GM23248 (cell line): Measurements from ENCODE around the gene KCTD2. TPM values are rescaled to one million over a fixed set of nuclear protein-coding genes. Genes with fewer than 3 reads are reported as not detected.

Experiments
- DNase-seq: peaks from one replicate; pipeline ENCODE4 v3.0.0-alpha.2; 2015
- H2AFZ ChIP-seq: fragments of 200-600 bp; sonication (generic); 2 replicates; pipeline ENCODE4 v1.6.1; 2016; ENCODE audit warnings: antibody characterized with exemption
- H3F3A ChIP-seq: fragments of 200-600 bp; sonication (generic); 2 replicates; pipeline ENCODE4 v1.6.1; 2016; ENCODE audit warnings: mild to moderate bottlenecking, antibody characterized with exemption, mixed run types; ENCODE audit not compliant: insufficient read depth
- H3K27ac ChIP-seq: fragments of 200-600 bp; sonication (generic); 2 replicates; pipeline ENCODE4 v1.5.1; 2016; ENCODE audit warnings: mild to moderate bottlenecking
- H3K27me3 ChIP-seq: fragments of 200-600 bp; sonication (generic); replicated peaks from 2 replicates; pipeline ENCODE4 v1.6.1; 2016; ENCODE audit warnings: mild to moderate bottlenecking; ENCODE audit not compliant: insufficient read depth
- H3K36me3 ChIP-seq: fragments of 200-600 bp; sonication (generic); 2 replicates; pipeline ENCODE4 v1.6.1; 2016; ENCODE audit warnings: low read depth, mild to moderate bottlenecking
- H3K4me1 ChIP-seq: fragments of 200-600 bp; sonication (generic); 2 replicates; pipeline ENCODE4 v1.6.1; 2016; ENCODE audit warnings: mild to moderate bottlenecking; ENCODE audit not compliant: insufficient read depth
- H3K4me2 ChIP-seq: fragments of 200-600 bp; sonication (generic); one replicate; pipeline ENCODE4 v1.6.1; 2016; ENCODE audit warnings: mild to moderate bottlenecking; ENCODE audit not compliant: unreplicated experiment
- H3K4me3 ChIP-seq: fragments of 200-600 bp; sonication (generic); 2 replicates; pipeline ENCODE4 v1.5.1; 2016; ENCODE audit warnings: mild to moderate bottlenecking
- H3K79me2 ChIP-seq: fragments of 200-600 bp; sonication (generic); 2 replicates; pipeline ENCODE4 v1.6.1; 2016; ENCODE audit warnings: mild to moderate bottlenecking; ENCODE audit not compliant: insufficient read depth
- H3K9ac ChIP-seq: fragments of 200-600 bp; sonication (generic); 2 replicates; pipeline ENCODE4 v1.6.1; 2016; ENCODE audit warnings: mild to moderate bottlenecking
- H3K9me2 ChIP-seq: fragments of 200-600 bp; sonication (generic); 2 replicates; pipeline ENCODE4 v1.6.1; 2016; ENCODE audit warnings: mixed run types, mild to moderate bottlenecking, moderate library complexity; ENCODE audit not compliant: insufficient read depth
- H3K9me3 ChIP-seq: fragments of 200-600 bp; sonication (generic); one replicate; pipeline ENCODE4 v1.6.1; 2017; ENCODE audit warnings: low read depth
- H4K20me1 ChIP-seq: fragments of 200-600 bp; sonication (generic); 2 replicates; pipeline ENCODE4 v1.6.0; 2016; ENCODE audit not compliant: insufficient read depth
- EZH2 ChIP-seq: fragments of 200-600 bp; sonication (generic); IDR thresholded peaks from 2 replicates; pipeline ENCODE4 v1.6.1; 2018; ENCODE audit warnings: antibody characterized with exemption, mild to moderate bottlenecking; ENCODE audit not compliant: insufficient read depth, poor library complexity, severe bottlenecking
- EZH2phosphoT487 ChIP-seq: fragments of 200-600 bp; sonication (generic); IDR thresholded peaks from 2 replicates; pipeline ENCODE4 v1.6.1; 2018; ENCODE audit warnings: antibody characterized with exemption, moderate library complexity, mild to moderate bottlenecking, low read depth; ENCODE audit not compliant: insufficient read depth
- WGBS, 2 experiments: methylation state at CpG; one replicate each; pipeline ENCODE4 v1.1.6; 2015 to 2017; ENCODE audit warnings: low lambda C conversion rate in 2 of 2, low coverage in 1 of 2; ENCODE audit errors: missing lambda C conversion rate in 2 of 2; 5-methylcytosine and 5-hydroxymethylcytosine counted together
- in situ Hi-C: fragments of 300-500 bp; cut with MboI; formaldehyde crosslinking; loops from 2 replicates; pipeline ENCODE4 v1.15.0; 2020
- polyA plus RNA-seq: library from polyadenylated mRNA; unstranded; fragments of >200 nt; fragmentation: Nextera tagmentation; extraction: Ambion mirVana; gene quantifications from 2 replicates; pipeline ENCODE4 v1.2.1, GENCODE V29; 2016
- total RNA-seq: library from RNA; depleted of rRNA; stranded (reverse); fragments of >200 nt; shearing (Covaris generic); gene quantifications from 2 replicates; pipeline ENCODE4 v1.2.3, GENCODE V29; 2014

Gene KCTD2
- total and polyA plus RNA-seq, 2 experiments from 2014 or later: 6.5 to 19.9 TPM

- H3K4me1 ChIP-seq: peaks cover 10% of the 10 kb centered on the region; the same call in 1 of the 2 replicates
- 91 to 92% methylated on average over 5 of the region's 5 CpGs for WGBS, 2 experiments
- H3F3A ChIP-seq: peaks cover 17% of the 10 kb centered on the region
- H3K4me2 ChIP-seq: peak overlapping the region; percentile 98
- peaks cover 50% of the 10 kb centered on the region for H3K79me2 ChIP-seq
- H3K9me2 ChIP-seq: no peaks in the 10 kb centered on the region
- H3K27me3 ChIP-seq: no peaks in the 10 kb centered on the region
- H2AFZ ChIP-seq: peak overlapping the region; percentile 53; the same call in 1 of the 2 replicates
- H3K9ac ChIP-seq: peak overlapping the region; percentile 95
- H3K36me3 ChIP-seq: peaks cover 11% of the 10 kb centered on the region; the same call in 1 of the 2 replicates
- no peak for TF ChIP-seq EZH2phosphoT487
- no peak for TF ChIP-seq EZH2
- in situ Hi-C loops: no loop called here
- H3K4me3 ChIP-seq: peak overlapping the region; percentile 82
- no peak for DNase-seq
- no peaks in the 10 kb centered on the region for H3K9me3 ChIP-seq
- H4K20me1 ChIP-seq: no peaks in the 10 kb centered on the region
- H3K27ac ChIP-seq: peak overlapping the region; percentile 50; the same call in 1 of the 2 replicates
Measured at GRCh38 chr17:75049057-75049456, 2.0 kb downstream of the KCTD2 start.

DNA sequence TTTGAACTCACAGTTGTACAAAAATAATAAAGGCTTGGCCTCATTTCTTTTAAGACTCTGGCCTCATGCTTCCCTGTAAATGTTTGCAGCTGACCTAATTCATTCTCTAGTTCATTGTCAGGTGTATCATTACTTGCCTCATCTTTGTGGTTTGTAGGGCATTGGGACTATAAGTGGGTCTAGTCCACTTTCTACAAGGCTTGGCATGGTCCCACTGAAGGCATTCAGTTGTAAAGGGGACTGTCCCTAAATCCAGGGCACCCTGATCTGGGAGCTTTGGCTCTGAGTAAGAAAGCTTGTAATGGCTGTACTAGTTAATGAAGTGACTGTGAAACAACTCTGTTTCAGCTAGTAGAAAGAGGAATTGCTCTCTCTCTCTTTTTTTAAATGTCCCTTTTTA, 2.7 kb downstream of the KCTD2 start:
- H3K27me3 ChIP-seq: no peaks in the 10 kb centered on the region
- no peak overlapping the region for H3K9ac ChIP-seq
- no peak overlapping the region for H3K4me3 ChIP-seq
- TF ChIP-seq EZH2phosphoT487: no peak
- TF ChIP-seq EZH2: no peak
- no peak overlapping the region for H2AFZ ChIP-seq
- in situ Hi-C loops: no loop called here
- H3K79me2 ChIP-seq: peaks cover 46% of the 10 kb centered on the region
- no peaks in the 10 kb centered on the region for H3K9me2 ChIP-seq
- no peaks in the 10 kb centered on the region for H4K20me1 ChIP-seq
- no peaks in the 10 kb centered on the region for H3K9me3 ChIP-seq
- DNase-seq: no peak
- no peak overlapping the region for H3K4me2 ChIP-seq
- peaks cover 12% of the 10 kb centered on the region; the same call in 1 of the 2 replicates for H3K36me3 ChIP-seq
- no peak overlapping the region for H3K27ac ChIP-seq
- peaks cover 17% of the 10 kb centered on the region for H3F3A ChIP-seq
- H3K4me1 ChIP-seq: peaks cover 10% of the 10 kb centered on the region; the same call in 1 of the 2 replicates

DNA sequence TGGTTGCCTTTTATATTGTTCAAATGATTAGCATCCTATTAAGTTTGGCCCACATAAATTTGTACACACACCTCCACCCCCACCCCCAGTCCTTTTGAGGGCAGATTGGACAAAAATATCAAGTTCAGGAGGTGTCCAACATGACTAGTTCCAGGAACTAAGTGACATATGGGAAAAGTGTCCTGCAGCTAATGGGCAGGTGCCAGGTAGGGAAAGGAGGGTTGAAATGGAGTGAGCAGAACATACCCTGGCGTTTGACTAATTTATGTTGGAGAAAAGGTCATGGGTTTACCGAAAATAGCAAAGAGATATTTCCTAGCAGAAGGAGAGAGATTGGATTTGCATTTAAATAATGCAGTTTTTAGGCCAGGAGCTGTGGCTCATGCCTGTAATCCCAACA, 4.9 kb downstream of the KCTD2 start:
- H3K79me2 ChIP-seq: peaks cover 46% of the 10 kb centered on the region
- no peak overlapping the region for H3K9ac ChIP-seq
- no peak for DNase-seq
- peaks cover 10% of the 10 kb centered on the region; the same call in 1 of the 2 replicates for H3K4me1 ChIP-seq
- peaks cover 17% of the 10 kb centered on the region for H3F3A ChIP-seq
- no peak overlapping the region for H2AFZ ChIP-seq
- H3K27ac ChIP-seq: no peak overlapping the region
- H3K9me3 ChIP-seq: no peaks in the 10 kb centered on the region
- peaks cover 14% of the 10 kb centered on the region; the same call in 1 of the 2 replicates for H3K36me3 ChIP-seq
- H3K4me2 ChIP-seq: no peak overlapping the region
- TF ChIP-seq EZH2phosphoT487: no peak
- no peak for TF ChIP-seq EZH2
- no peaks in the 10 kb centered on the region for H3K9me2 ChIP-seq
- 97 to 100% methylated on average over 2 of the region's 2 CpGs for WGBS, 2 experiments
- H3K4me3 ChIP-seq: no peak overlapping the region
- no peaks in the 10 kb centered on the region for H3K27me3 ChIP-seq
- in situ Hi-C loops: no loop called here
- H4K20me1 ChIP-seq: no peaks in the 10 kb centered on the region

GRCh38 chr17:75059369-75060345, 12.6 kb downstream of the KCTD2 start:
- Histone ChIP-seq H3K27ac (peak overlapping the region; percentile 72), H3K79me2 (peaks cover 15% of the 10 kb centered on the region; the same call in 1 of the 2 replicates), H3K27me3 (no peaks in the 10 kb centered on the region), H3K9me3 (no peaks in the 10 kb centered on the region), H3F3A (peaks cover 17% of the 10 kb centered on the region; the same call in 1 of the 2 replicates), H3K9me2 (no peaks in the 10 kb centered on the region), H3K4me3 (no peak overlapping the region), H3K9ac (peak overlapping the region; percentile 30; the same call in 1 of the 2 replicates), H3K4me2 (peak overlapping the region; percentile 24), H4K20me1 (no peaks in the 10 kb centered on the region), H3K4me1 (peaks cover 4% of the 10 kb centered on the region; the same call in 1 of the 2 replicates), H2AFZ (0 out of 2 replicates have a peak overlapping the region, but pooled peaks have one; percentile 54), H3K36me3 (peaks cover 19% of the 10 kb centered on the region; the same call in 1 of the 2 replicates)
- peak; percentile 85 for DNase-seq
- TF ChIP-seq EZH2 (no peak), EZH2phosphoT487 (no peak)
- WGBS, 2 experiments: 57 to 58% methylated on average over 25 of the region's 25 CpGs
- in situ Hi-C loops: no loop called here
